NT2/D1 (cell line): ENCODE data around the gene WAS.

Experiments used
- SUZ12 ChIP-seq: IDR thresholded peaks from 2 replicates; pipeline ENCODE4 v1.6.1; 2011; ENCODE audit not compliant: insufficient read length, insufficient read depth; ENCODE audit errors: extremely low read depth
- YY1 ChIP-seq: IDR thresholded peaks from 2 replicates; pipeline ENCODE4 v1.6.1; 2011; ENCODE audit not compliant: insufficient read length, insufficient read depth
- ZNF274 ChIP-seq: IDR thresholded peaks from 2 replicates; pipeline ENCODE4 v1.6.1; 2011; ENCODE audit warnings: mild to moderate bottlenecking, low read depth, low read length

DNA sequence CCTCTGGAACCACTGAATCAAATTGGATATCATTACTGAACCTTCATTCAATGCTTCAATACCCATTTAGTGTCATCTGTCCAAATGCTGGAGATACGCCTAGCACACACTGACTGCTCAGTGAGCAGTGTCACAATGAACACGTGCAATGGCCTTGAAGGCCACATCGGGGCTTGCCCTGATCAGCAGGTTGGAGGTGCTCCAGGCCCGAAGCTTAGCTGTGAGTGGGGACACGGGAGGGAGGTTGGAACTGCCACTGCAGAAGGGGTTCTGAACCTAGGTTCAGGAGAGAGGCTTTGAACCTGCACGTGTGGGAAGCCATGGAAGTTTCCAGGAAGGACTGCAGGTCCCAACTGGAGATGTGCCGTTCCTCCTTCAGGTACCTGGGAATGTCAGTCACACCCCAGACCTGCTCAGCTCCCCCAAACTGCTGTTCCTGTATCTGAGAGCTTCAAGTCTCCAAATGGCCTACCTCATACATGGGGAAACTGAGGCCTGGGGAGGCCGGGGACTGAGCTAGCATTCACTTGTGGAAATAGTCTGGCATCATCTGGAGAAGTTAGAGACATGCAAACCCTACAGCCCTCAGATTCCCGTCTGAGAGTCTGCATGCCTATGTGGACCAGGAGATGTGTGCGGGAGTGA is 1.9 kb upstream of the WAS start:
- TF ChIP-seq SUZ12 (no peak), ZNF274 (no peak), YY1 (no peak)
